ENCODE data around the gene LRP1B.

Gene LRP1B

GRCh38 chr2:140627885-140628284 is 1502.9 kb downstream of the LRP1B start:
- no peaks in the 10 kb centered on the region for H3K4me1 ChIP-seq (ENCODE audit: control insufficient read depth in 1 of 2, insufficient read depth in 2 of 2, low read length in 2 of 2)
- H3K27me3 ChIP-seq (ENCODE audit: low read depth, low read length): no peaks in the 10 kb centered on the region
- H3K4me3 ChIP-seq (ENCODE audit: low read depth in 1 of 2, low read length in 2 of 2): no peak overlapping the region
- H3K9me3 ChIP-seq (ENCODE audit: control insufficient read depth in 1 of 2, low read length in 2 of 2): no peaks in the 10 kb centered on the region
- H3K36me3 ChIP-seq (ENCODE audit: control insufficient read depth in 1 of 2, insufficient read depth in 2 of 2, low read length in 2 of 2): no peaks in the 10 kb centered on the region
- H3K27ac ChIP-seq (ENCODE audit: low read length): no peak overlapping the region

DNA sequence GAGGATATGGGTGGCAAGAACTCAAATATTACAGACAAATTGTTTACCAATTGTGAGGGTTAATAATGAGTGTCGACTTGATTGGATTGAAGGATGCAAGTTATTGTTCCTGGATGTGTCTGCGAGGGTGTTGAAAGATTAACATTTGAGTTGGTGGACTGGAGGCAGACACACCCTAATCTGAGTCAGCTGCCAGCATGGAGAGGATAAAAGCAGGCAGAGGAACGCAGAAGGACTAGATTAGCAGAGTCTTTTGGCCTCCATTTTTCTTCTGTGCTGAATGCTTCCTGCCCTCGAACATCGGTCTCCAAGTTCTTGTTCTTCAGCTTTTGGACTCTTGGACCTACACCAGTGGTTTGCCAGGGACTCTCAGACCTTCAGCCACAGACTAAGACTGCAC is 1503.7 kb downstream of the LRP1B start:
- Histone ChIP-seq H3K27me3 (ENCODE audit: low read depth, low read length) (no peaks in the 10 kb centered on the region), H3K4me1 (ENCODE audit: control insufficient read depth in 1 of 2, insufficient read depth in 2 of 2, low read length in 2 of 2) (no peaks in the 10 kb centered on the region), H3K4me3 (ENCODE audit: low read depth in 1 of 2, low read length in 2 of 2) (no peak overlapping the region), H3K27ac (ENCODE audit: low read length) (no peak overlapping the region), H3K36me3 (ENCODE audit: control insufficient read depth in 1 of 2, insufficient read depth in 2 of 2, low read length in 2 of 2) (no peaks in the 10 kb centered on the region), H3K9me3 (ENCODE audit: control insufficient read depth in 1 of 2, low read length in 2 of 2) (no peaks in the 10 kb centered on the region)

GRCh38 chr2:140624200-140624599 is 1506.6 kb downstream of the LRP1B start:
- Histone ChIP-seq H3K4me1 (ENCODE audit: control insufficient read depth in 1 of 2, insufficient read depth in 2 of 2, low read length in 2 of 2) (no peaks in the 10 kb centered on the region), H3K27me3 (ENCODE audit: low read depth, low read length) (no peaks in the 10 kb centered on the region), H3K4me3 (ENCODE audit: low read depth in 1 of 2, low read length in 2 of 2) (no peak overlapping the region), H3K27ac (ENCODE audit: low read length) (no peak overlapping the region), H3K9me3 (ENCODE audit: control insufficient read depth in 1 of 2, low read length in 2 of 2) (no peaks in the 10 kb centered on the region), H3K36me3 (ENCODE audit: control insufficient read depth in 1 of 2, insufficient read depth in 2 of 2, low read length in 2 of 2) (no peaks in the 10 kb centered on the region)

GRCh38 chr2:140621583-140622362 is 1509.0 kb downstream of the LRP1B start:
- Histone ChIP-seq H3K27me3 (ENCODE audit: low read depth, low read length) (no peaks in the 10 kb centered on the region), H3K4me3 (ENCODE audit: low read depth in 1 of 2, low read length in 2 of 2) (no peak overlapping the region), H3K9me3 (ENCODE audit: control insufficient read depth in 1 of 2, low read length in 2 of 2) (no peaks in the 10 kb centered on the region), H3K4me1 (ENCODE audit: control insufficient read depth in 1 of 2, insufficient read depth in 2 of 2, low read length in 2 of 2) (no peaks in the 10 kb centered on the region), H3K36me3 (ENCODE audit: control insufficient read depth in 1 of 2, insufficient read depth in 2 of 2, low read length in 2 of 2) (no peaks in the 10 kb centered on the region), H3K27ac (ENCODE audit: low read length) (no peak overlapping the region)

- no peak overlapping the region for H3K4me3 ChIP-seq (ENCODE audit: low read depth in 1 of 2, low read length in 2 of 2)
- H3K27me3 ChIP-seq (ENCODE audit: low read depth, low read length): no peaks in the 10 kb centered on the region
- H3K4me1 ChIP-seq (ENCODE audit: control insufficient read depth in 1 of 2, insufficient read depth in 2 of 2, low read length in 2 of 2): no peaks in the 10 kb centered on the region
- no peaks in the 10 kb centered on the region for H3K36me3 ChIP-seq (ENCODE audit: control insufficient read depth in 1 of 2, insufficient read depth in 2 of 2, low read length in 2 of 2)
- H3K9me3 ChIP-seq (ENCODE audit: control insufficient read depth in 1 of 2, low read length in 2 of 2): no peaks in the 10 kb centered on the region
- H3K27ac ChIP-seq (ENCODE audit: low read length): no peak overlapping the region
These were observed 1526.0 kb downstream of the LRP1B start for GRCh38 chr2:140604788-140605187.

DNA sequence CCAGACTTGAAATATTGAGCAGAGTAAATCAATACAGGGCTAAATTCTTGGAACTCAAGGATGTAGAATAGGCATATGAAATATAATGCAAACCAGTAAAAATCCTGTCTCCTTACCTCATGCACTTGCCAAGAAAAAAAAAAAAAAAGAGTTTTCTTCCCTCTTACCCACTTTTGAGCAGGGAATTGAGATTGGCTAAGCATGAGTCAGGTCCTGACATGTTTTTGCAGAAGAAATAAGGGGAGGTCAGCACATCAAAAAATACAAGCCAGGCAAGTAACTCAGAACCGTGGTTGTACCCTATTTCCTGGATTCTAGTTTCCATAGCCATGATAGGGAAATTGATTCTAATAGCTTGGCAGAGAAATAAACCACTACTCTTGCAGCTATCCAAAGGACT is 1526.7 kb downstream of the LRP1B start:
- Histone ChIP-seq H3K36me3 (ENCODE audit: control insufficient read depth in 1 of 2, insufficient read depth in 2 of 2, low read length in 2 of 2) (no peaks in the 10 kb centered on the region), H3K27ac (ENCODE audit: low read length) (no peak overlapping the region), H3K27me3 (ENCODE audit: low read depth, low read length) (no peaks in the 10 kb centered on the region), H3K9me3 (ENCODE audit: control insufficient read depth in 1 of 2, low read length in 2 of 2) (no peaks in the 10 kb centered on the region), H3K4me3 (ENCODE audit: low read depth in 1 of 2, low read length in 2 of 2) (no peak overlapping the region), H3K4me1 (ENCODE audit: control insufficient read depth in 1 of 2, insufficient read depth in 2 of 2, low read length in 2 of 2) (no peaks in the 10 kb centered on the region)

GRCh38 chr2:140603416-140603815 is 1527.4 kb downstream of the LRP1B start:
- no peaks in the 10 kb centered on the region for H3K27me3 ChIP-seq (ENCODE audit: low read depth, low read length)
- H3K36me3 ChIP-seq (ENCODE audit: control insufficient read depth in 1 of 2, insufficient read depth in 2 of 2, low read length in 2 of 2): no peaks in the 10 kb centered on the region
- no peak overlapping the region for H3K27ac ChIP-seq (ENCODE audit: low read length)
- no peaks in the 10 kb centered on the region for H3K4me1 ChIP-seq (ENCODE audit: control insufficient read depth in 1 of 2, insufficient read depth in 2 of 2, low read length in 2 of 2)
- H3K9me3 ChIP-seq (ENCODE audit: control insufficient read depth in 1 of 2, low read length in 2 of 2): no peaks in the 10 kb centered on the region
- H3K4me3 ChIP-seq (ENCODE audit: low read depth in 1 of 2, low read length in 2 of 2): no peak overlapping the region

DNA sequence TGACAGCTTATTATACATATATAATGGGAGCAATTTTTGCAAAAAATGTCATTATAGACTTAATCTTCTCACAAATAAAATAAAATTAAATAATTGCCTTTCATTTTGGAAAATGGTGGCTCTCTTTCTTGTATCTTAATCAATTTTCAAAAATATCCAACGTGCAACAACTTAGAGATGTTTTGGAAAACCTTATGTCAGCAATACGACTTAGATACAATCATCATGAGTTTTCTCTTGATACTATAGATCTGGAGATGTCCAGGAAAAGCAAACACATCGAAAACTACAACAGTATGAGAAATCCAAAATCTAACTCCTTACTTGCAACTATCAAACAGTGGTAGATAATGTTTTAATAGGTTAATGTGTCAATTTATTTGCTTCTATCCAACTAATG is 1529.0 kb downstream of the LRP1B start:
- no peaks in the 10 kb centered on the region for H3K36me3 ChIP-seq (ENCODE audit: control insufficient read depth in 1 of 2, insufficient read depth in 2 of 2, low read length in 2 of 2)
- no peak overlapping the region for H3K4me3 ChIP-seq (ENCODE audit: low read depth in 1 of 2, low read length in 2 of 2)
- no peaks in the 10 kb centered on the region for H3K4me1 ChIP-seq (ENCODE audit: control insufficient read depth in 1 of 2, insufficient read depth in 2 of 2, low read length in 2 of 2)

GRCh38 chr2:140601342-140601741 is 1529.5 kb downstream of the LRP1B start:
- Histone ChIP-seq H3K36me3 (ENCODE audit: control insufficient read depth in 1 of 2, insufficient read depth in 2 of 2, low read length in 2 of 2) (no peaks in the 10 kb centered on the region), H3K27me3 (ENCODE audit: low read depth, low read length) (no peaks in the 10 kb centered on the region), H3K4me1 (ENCODE audit: control insufficient read depth in 1 of 2, insufficient read depth in 2 of 2, low read length in 2 of 2) (no peaks in the 10 kb centered on the region), H3K27ac (ENCODE audit: low read length) (no peak overlapping the region), H3K4me3 (ENCODE audit: low read depth in 1 of 2, low read length in 2 of 2) (no peak overlapping the region), H3K9me3 (ENCODE audit: control insufficient read depth in 1 of 2, low read length in 2 of 2) (no peaks in the 10 kb centered on the region)

More for the DNA sequence above, 1529.0 kb downstream of the LRP1B start:
- Histone ChIP-seq H3K27ac (ENCODE audit: low read length) (no peak overlapping the region), H3K9me3 (ENCODE audit: control insufficient read depth in 1 of 2, low read length in 2 of 2) (no peaks in the 10 kb centered on the region), H3K27me3 (ENCODE audit: low read depth, low read length) (no peaks in the 10 kb centered on the region)

DNA sequence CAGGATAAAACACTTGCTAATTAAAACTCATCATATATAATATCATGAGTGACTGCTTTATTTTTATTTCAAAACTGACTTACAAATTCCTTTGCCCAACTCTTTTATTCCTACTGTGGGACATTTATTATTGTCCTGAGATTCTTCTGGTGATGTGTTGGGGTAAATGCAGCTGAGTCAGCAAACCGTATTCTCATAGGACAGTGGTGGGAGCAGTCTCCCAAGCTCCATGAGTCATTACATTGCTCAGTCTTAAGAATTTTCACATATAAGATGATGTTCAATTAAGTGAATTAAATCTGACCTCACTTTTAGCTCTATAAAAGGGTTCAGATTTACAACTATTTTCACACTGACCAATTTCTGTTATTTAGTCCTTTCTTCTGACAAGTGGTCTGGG is 1530.7 kb downstream of the LRP1B start:
- H3K4me3 ChIP-seq (ENCODE audit: low read depth in 1 of 2, low read length in 2 of 2): no peak overlapping the region
- H3K4me1 ChIP-seq (ENCODE audit: control insufficient read depth in 1 of 2, insufficient read depth in 2 of 2, low read length in 2 of 2): no peaks in the 10 kb centered on the region
- H3K27me3 ChIP-seq (ENCODE audit: low read depth, low read length): no peaks in the 10 kb centered on the region
- no peaks in the 10 kb centered on the region for H3K36me3 ChIP-seq (ENCODE audit: control insufficient read depth in 1 of 2, insufficient read depth in 2 of 2, low read length in 2 of 2)
- H3K27ac ChIP-seq (ENCODE audit: low read length): no peak overlapping the region
- no peaks in the 10 kb centered on the region for H3K9me3 ChIP-seq (ENCODE audit: control insufficient read depth in 1 of 2, low read length in 2 of 2)

- Histone ChIP-seq H3K36me3 (ENCODE audit: control insufficient read depth in 1 of 2, insufficient read depth in 2 of 2, low read length in 2 of 2) (no peaks in the 10 kb centered on the region), H3K27me3 (ENCODE audit: low read depth, low read length) (no peaks in the 10 kb centered on the region), H3K9me3 (ENCODE audit: control insufficient read depth in 1 of 2, low read length in 2 of 2) (no peaks in the 10 kb centered on the region), H3K4me3 (ENCODE audit: low read depth in 1 of 2, low read length in 2 of 2) (no peak overlapping the region), H3K4me1 (ENCODE audit: control insufficient read depth in 1 of 2, insufficient read depth in 2 of 2, low read length in 2 of 2) (no peaks in the 10 kb centered on the region), H3K27ac (ENCODE audit: low read length) (no peak overlapping the region)
These were observed 1533.0 kb downstream of the LRP1B start for GRCh38 chr2:140597836-140598235.

DNA sequence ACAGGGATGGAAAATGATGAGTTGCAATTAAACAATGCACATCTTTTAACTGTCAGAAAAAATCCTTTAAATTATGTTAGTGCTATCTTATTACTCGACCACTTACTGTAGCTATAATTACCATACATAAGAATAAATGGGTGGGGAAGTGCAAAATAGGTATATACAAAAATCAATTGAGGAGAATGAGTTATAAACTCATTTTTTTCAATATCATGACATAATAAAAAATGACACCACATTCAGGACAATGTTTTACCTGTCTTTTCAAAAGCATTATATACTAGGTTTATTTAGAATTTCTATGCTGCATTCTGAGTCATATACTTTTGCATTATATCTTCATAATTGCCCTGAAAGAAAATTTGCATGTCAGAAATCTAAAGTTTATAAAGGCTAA is 1533.6 kb downstream of the LRP1B start:
- Histone ChIP-seq H3K36me3 (ENCODE audit: control insufficient read depth in 1 of 2, insufficient read depth in 2 of 2, low read length in 2 of 2) (no peaks in the 10 kb centered on the region), H3K4me3 (ENCODE audit: low read depth in 1 of 2, low read length in 2 of 2) (no peak overlapping the region), H3K27me3 (ENCODE audit: low read depth, low read length) (no peaks in the 10 kb centered on the region), H3K27ac (ENCODE audit: low read length) (no peak overlapping the region), H3K4me1 (ENCODE audit: control insufficient read depth in 1 of 2, insufficient read depth in 2 of 2, low read length in 2 of 2) (no peaks in the 10 kb centered on the region), H3K9me3 (ENCODE audit: control insufficient read depth in 1 of 2, low read length in 2 of 2) (no peaks in the 10 kb centered on the region)

All from muscle layer of duodenum (tissue), 2 donors.